Measurements from ENCODE around the gene LAMA2.

The LAMA2 gene

DNA sequence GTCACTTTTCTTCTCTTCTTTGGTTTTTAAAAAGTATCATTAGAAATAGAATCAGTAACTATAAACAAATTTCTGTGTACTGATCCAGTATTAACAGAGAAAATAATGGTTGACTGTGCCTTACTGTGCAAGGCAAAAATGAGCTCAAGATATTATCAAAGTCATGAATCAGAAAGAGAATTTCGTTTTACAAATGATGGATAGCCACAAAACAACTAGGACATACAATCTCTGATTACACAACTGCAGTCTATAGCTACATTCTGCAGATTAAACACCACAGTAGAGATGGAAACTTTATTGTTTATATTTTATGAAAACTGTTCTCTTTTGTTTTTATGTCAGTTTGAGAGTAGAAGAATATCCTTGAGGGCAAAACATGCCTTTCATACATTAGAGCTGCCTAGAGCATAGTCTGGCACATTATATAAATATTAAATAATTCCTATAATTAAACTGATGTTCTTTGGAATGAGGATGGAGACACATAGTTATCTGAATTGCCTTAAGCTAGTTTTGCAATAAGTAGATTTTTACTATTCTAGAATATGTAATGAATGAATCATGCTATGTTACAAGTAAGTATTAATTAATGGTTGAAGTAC is 333.1 kb downstream of the LAMA2 start:
- TF ChIP-seq, protein P1, sequence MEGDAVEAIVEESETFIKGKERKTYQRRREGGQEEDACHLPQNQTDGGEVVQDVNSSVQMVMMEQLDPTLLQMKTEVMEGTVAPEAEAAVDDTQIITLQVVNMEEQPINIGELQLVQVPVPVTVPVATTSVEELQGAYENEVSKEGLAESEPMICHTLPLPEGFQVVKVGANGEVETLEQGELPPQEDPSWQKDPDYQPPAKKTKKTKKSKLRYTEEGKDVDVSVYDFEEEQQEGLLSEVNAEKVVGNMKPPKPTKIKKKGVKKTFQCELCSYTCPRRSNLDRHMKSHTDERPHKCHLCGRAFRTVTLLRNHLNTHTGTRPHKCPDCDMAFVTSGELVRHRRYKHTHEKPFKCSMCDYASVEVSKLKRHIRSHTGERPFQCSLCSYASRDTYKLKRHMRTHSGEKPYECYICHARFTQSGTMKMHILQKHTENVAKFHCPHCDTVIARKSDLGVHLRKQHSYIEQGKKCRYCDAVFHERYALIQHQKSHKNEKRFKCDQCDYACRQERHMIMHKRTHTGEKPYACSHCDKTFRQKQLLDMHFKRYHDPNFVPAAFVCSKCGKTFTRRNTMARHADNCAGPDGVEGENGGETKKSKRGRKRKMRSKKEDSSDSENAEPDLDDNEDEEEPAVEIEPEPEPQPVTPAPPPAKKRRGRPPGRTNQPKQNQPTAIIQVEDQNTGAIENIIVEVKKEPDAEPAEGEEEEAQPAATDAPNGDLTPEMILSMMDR (IDR thresholded peaks at IDR 0.05; ENCODE audit: low read length, missing control alignments): no peak
- H3K4me3 ChIP-seq (replicated peaks; ENCODE audit: low read depth, low read length): no peak overlapping the region
- DNase-seq (ENCODE audit: low read depth): no peak

DNA sequence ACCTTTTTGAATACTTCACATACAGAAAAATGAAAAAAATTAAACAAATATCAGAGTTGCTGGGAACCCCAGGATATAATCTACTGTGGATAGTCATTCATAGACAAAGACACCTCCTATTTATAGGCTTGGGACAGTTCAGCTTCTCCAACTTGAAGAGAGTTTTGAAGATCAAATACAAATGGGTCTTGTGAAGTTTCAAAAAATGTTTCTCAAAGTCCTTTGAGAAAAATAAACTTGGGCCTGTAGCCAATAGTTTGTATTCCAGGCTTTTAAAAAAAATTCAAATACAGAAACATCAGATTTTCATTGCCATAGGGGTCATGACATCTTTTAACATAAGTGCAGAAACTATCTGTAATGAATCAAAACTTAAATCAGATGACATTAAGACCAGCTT is 334.8 kb downstream of the LAMA2 start:
- DNase-seq (ENCODE audit: low read depth): no peak
- TF ChIP-seq, protein P1 (IDR thresholded peaks at IDR 0.05; ENCODE audit: low read length, missing control alignments): no peak
- no peak overlapping the region for H3K4me3 ChIP-seq (replicated peaks; ENCODE audit: low read depth, low read length)

DNA sequence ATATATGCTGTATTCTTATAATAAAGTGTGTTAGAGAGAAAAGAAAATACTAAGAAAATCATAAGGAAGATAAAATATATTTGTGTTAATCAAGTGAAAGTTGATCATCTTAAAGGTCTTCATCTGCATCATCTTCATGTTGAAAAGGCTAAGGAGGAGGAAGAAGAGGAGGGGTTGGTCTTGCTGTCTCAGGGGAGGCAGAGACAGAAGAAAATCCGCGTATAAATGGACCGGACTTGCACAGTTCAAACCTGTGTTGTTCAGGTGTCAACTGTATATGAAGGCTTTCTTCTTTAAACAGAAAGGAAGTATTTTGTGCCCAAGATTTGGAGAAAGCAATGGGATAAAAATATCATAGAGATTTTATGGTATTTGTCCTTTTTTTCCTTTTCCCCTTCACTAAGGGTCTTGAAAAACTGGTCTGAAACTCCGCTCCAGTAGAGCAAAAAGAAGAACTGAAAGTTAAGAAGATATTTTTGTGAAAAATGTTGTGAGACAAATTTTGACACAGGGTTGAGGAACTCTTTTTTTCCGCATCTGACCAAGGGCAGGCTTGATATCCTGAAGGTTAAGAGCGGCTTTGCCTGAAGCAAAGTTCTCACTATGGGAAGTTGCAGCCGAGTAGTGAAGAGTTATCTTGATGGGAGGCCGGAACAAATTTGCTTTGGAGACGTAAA is 350.7 kb downstream of the LAMA2 start:
- H3K4me3 ChIP-seq (replicated peaks; ENCODE audit: low read depth, low read length): no peak overlapping the region
- no peak for DNase-seq (ENCODE audit: low read depth)
- TF ChIP-seq, protein P1 (IDR thresholded peaks at IDR 0.05; ENCODE audit: low read length, missing control alignments): no peak

DNA sequence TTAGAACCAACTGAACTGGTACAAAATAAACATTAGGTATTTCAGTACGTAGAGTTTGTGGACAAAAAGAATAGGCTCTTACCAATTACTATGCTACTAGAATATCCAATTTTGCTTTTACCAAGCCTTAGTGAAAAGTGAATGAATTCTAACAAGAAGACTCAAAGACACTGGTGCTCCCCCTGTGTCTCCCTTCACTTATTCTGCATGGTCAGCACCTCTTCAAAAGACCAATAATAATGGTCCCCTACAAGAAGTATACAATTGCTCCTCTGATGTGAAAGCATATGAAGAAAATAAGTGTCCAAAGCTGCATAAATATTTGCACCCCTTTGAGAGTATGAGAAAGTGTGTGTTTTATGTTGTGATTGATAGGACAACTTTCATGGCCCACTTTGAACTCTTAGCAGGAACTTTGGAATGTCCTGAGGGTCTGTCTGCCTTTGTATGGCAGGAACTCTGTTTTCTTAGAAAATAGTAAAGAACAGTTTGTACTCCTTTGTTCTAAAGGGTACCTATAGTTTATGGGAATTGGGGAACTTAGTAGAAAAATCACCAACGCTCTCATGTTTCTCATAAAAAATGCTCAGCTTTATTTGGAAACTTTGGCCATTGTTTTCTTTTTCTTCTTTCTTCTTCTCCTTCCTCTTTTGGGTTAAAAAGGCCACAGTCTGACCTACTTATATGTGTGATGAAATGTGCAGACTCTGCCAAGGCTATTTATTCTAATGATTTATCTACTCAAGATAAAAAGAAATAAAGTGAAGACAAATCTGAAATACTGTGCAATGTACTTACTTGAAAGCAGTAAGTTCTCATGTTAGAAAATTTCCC is 352.4 kb downstream of the LAMA2 start:
- peak; percentile 68 for DNase-seq (ENCODE audit: low read depth)
- TF ChIP-seq, protein P1 (IDR thresholded peaks at IDR 0.05; ENCODE audit: low read length, missing control alignments): no peak
- H3K4me3 ChIP-seq (replicated peaks; ENCODE audit: low read depth, low read length): no peak overlapping the region

DNA sequence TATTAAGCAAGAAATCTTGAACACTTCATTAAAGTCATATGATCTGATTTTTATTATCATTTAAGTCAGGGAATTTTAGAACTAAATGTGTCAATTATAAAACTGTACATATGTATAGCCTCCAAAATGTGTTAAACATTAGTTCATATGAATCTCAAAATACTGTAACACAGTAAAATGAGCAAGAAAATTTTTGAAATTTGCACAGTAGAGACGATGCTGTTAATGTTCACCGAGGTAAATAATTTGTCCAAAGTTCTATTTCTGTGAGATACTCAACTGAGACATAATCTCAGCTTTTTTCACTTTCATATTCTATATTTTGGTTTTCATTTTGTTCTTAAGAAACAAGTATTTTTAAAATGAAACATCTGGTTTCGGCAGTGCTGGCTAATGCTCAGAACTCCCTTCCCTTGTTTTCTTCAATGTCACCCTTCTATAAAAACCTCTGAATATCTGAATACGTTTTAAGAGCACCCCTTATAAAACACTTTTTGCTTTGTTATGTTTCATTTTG is 353.1 kb downstream of the LAMA2 start:
- no peak for DNase-seq (ENCODE audit: low read depth)
- TF ChIP-seq, protein P1 (IDR thresholded peaks at IDR 0.05; ENCODE audit: low read length, missing control alignments): no peak
- H3K4me3 ChIP-seq (replicated peaks; ENCODE audit: low read depth, low read length): no peak overlapping the region

DNA sequence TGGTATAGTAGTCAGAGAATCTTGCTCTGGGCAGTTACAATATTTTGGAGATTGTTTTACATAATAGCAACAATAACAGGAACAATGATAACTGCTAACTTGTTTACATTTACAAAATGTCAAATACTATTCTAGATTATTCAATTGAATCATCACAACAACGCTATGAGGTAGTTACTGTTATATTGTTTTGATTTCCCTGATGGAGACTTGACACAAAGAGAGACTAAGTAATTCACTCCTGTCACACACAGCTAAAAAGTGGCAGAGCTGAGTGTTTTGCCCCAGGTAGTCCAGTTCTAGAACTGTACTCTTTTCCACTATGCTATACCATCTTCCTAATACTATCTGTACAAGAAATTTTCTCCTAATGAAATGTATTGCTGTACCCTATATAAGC is 356.1 kb downstream of the LAMA2 start:
- TF ChIP-seq, protein P1 (IDR thresholded peaks at IDR 0.05; ENCODE audit: low read length, missing control alignments): no peak
- DNase-seq (ENCODE audit: low read depth): no peak
- no peak overlapping the region for H3K4me3 ChIP-seq (replicated peaks; ENCODE audit: low read depth, low read length)

Measured in fibroblast of pulmonary artery (primary cell).